Spleen (tissue), 3 donors: ENCODE results near the gene CAMSAP2.

Source experiments
- POLR2A ChIP-seq, 3 donors: fragments of 450-650 bp; IDR thresholded peaks; one replicate each; pipeline ENCODE4 v1.5.1; 2017; ENCODE audit warnings: antibody characterized with exemption in 3 of 3, mild to moderate bottlenecking in 1 of 3
- POLR2AphosphoS5 ChIP-seq, 3 donors: sonication (generic); formaldehyde crosslinking; IDR thresholded peaks; one replicate each; pipeline ENCODE4 v1.5.1; 2017; ENCODE audit warnings: antibody characterized with exemption in 3 of 3

- TF ChIP-seq POLR2A (IDR thresholded peaks at IDR 0.05) (no peak), POLR2AphosphoS5 (IDR thresholded peaks at IDR 0.05) (no peak)
These were observed 40.1 kb downstream of the CAMSAP2 start for GRCh38 chr1:200778766-200779165.
